Neural cell (in vitro differentiated cells): ENCODE measurements around the gene TRABD2B.

Experiments
- RAD21 ChIP-seq: fragments of 450-650 bp; conservative IDR thresholded peaks from 2 replicates; pipeline ENCODE4 v1.6.1; 2014; ENCODE audit warnings: antibody characterized with exemption, mild to moderate bottlenecking, moderate library complexity
- SMC3 ChIP-seq: fragments of 450-650 bp; conservative IDR thresholded peaks from 2 replicates; pipeline ENCODE4 v1.6.1; 2014; ENCODE audit warnings: antibody characterized with exemption, mild to moderate bottlenecking, moderate library complexity; ENCODE audit not compliant: poor library complexity
- TAF1 ChIP-seq: IDR thresholded peaks from 2 replicates; pipeline ENCODE4 v1.6.1; 2012; ENCODE audit warnings: low read depth
- TF ChIP-seq, protein P1 (sequence below): fragments of 450-650 bp; IDR thresholded peaks from 2 replicates; pipeline ENCODE4 v1.5.1; 2014; ENCODE audit warnings: antibody characterized with exemption, mild to moderate bottlenecking, moderate library complexity; ENCODE audit not compliant: poor library complexity, severe bottlenecking

DNA sequence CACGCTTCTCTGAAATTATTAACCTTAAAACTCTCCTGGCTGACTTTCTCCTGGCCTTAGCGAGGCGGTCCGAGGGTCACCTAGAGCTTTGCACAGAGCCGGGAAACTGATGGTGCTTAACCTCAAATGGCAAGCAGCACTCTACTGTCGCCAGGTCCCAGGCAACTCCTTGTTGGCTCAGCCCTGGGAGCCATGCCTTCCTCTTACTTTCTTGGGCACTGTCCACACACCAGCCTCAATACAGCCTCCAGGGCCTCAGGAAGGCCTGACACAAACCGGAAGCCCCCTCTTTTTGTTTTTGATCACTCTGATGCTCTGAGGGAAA, 3.8 kb downstream of the TRABD2B start:
- TF ChIP-seq, protein P1, sequence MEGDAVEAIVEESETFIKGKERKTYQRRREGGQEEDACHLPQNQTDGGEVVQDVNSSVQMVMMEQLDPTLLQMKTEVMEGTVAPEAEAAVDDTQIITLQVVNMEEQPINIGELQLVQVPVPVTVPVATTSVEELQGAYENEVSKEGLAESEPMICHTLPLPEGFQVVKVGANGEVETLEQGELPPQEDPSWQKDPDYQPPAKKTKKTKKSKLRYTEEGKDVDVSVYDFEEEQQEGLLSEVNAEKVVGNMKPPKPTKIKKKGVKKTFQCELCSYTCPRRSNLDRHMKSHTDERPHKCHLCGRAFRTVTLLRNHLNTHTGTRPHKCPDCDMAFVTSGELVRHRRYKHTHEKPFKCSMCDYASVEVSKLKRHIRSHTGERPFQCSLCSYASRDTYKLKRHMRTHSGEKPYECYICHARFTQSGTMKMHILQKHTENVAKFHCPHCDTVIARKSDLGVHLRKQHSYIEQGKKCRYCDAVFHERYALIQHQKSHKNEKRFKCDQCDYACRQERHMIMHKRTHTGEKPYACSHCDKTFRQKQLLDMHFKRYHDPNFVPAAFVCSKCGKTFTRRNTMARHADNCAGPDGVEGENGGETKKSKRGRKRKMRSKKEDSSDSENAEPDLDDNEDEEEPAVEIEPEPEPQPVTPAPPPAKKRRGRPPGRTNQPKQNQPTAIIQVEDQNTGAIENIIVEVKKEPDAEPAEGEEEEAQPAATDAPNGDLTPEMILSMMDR: no peak
- TF ChIP-seq RAD21: no peak
- no peak for TF ChIP-seq TAF1
- no peak for TF ChIP-seq SMC3
